Skin epidermis (tissue), 12 donors: ENCODE results near the gene EID3.
"Not testable (repeated sequence)": the region's sequence is repeated elsewhere in the genome, so short reads cannot be mapped to it uniquely, and the experiment has no call there.

Experiments
- H3K27ac ChIP-seq, 21 experiments: fragments of 200-600 bp; sonication (generic) in 11 of 21; one replicate each; pipeline ENCODE4 v1.5.0; 2020; ENCODE audit warnings: mild to moderate bottlenecking in 3 of 21, inconsistent platforms in 2 of 21, moderate library complexity in 2 of 21
- H3K4me3 ChIP-seq, 7 experiments: fragments of 200-600 bp; sonication (generic) in 2 of 7; one replicate each; pipeline ENCODE4 v1.5.0; 2020; ENCODE audit warnings: inconsistent platforms in 2 of 7, mild to moderate bottlenecking in 2 of 7, moderate library complexity in 1 of 7

The EID3 gene

DNA sequence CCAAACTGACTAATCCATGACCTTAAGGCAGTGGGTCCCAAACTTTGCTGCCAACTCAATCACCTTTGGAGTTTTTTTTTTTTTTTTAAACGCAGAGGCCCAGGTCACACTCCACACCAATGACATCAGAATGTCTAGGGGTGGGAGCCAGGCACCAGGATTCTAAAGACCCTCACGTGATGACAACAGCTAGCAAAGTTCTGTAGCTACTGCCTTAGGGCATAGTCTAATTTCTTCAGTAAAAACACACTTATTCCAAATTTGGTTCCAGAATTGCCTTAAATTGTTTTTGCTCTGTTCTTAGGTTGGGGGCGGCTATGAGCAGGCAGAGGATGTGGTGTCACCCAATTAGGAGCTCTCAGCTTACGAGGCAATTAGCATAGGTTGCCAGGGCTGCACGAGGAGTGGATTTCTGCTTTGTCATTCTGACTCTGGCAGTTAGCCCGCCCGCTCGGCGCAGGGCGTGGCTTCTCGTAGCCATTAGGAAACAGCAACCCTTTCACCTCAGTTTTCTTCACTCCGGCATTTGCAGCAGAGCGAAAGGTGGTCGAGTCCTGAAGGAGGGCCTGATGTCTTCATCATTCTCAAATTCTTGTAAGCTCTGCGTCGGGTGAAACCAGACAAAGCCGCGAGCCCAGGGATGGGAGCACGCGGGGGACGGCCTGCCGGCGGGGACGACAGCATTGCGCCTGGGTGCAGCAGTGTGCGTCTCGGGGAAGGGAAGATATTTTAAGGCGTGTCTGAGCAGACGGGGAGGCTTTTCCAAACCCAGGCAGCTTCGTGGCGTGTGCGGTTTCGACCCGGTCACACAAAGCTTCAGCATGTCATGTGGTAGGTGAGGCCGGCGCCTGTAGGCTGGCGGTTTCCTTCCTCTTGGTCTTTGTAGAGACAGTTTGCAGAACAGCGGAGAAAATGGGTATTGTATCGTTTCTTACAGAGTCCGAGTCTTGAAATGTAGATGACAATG lies 16.7 kb upstream of the EID3 start:
- H3K4me3 ChIP-seq = peak overlapping the region; percentile 47 to 62 (median 58)
- H3K27ac ChIP-seq = peak overlapping the region in 20 of 21 experiments; percentile 72 to 96 (median 88)

DNA sequence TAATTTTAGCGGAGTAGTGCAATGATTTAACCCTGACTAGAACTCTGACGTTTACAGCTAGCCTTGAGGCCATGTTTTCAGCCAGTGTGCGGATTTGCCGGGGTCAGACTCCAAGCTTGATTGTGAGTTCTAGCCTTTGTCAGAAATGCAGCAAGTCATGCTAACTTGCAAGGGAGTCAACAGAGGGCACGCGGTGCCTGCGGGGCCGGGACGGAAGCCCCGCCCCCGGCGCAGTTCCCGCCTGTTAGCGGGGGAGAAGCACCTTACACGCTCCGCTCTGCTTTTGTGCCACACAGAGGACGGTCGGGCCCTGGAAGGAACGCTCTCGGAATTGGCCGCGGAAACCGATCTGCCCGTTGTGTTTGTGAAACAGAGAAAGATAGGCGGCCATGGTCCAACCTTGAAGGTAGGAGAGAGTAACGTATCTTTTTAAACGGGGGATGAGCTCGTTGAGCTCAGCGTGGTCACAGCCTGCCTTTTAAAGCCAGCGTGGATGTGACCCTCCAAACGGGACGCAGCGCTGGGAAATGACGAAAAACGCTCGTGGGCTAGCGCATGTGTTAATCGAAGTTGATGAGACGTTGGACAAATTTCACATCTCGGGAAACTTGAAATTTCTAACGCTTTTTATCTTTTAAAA lies 14.8 kb upstream of the EID3 start:
- Histone ChIP-seq H3K4me3 (peak overlapping the region; percentile 47 to 62 (median 58)), H3K27ac (peak overlapping the region in 20 of 21 experiments; percentile 6 to 96 (median 88))

GRCh38 chr12:104290320-104290719 lies 13.2 kb upstream of the EID3 start:
- no peak overlapping the region for H3K27ac ChIP-seq
- H3K4me3 ChIP-seq = peak overlapping the region in 3 of 7 experiments; percentile 51 to 62 (median 58)

- H3K27ac ChIP-seq = no peak overlapping the region
- no peak overlapping the region for H3K4me3 ChIP-seq
Measured at GRCh38 chr12:104290855-104291254, 12.7 kb upstream of the EID3 start.

GRCh38 chr12:104291867-104292524 lies 11.5 kb upstream of the EID3 start:
- Histone ChIP-seq H3K4me3 (no peak overlapping the region), H3K27ac (peak overlapping the region in 2 of 21 experiments; percentile 5 to 39)

DNA sequence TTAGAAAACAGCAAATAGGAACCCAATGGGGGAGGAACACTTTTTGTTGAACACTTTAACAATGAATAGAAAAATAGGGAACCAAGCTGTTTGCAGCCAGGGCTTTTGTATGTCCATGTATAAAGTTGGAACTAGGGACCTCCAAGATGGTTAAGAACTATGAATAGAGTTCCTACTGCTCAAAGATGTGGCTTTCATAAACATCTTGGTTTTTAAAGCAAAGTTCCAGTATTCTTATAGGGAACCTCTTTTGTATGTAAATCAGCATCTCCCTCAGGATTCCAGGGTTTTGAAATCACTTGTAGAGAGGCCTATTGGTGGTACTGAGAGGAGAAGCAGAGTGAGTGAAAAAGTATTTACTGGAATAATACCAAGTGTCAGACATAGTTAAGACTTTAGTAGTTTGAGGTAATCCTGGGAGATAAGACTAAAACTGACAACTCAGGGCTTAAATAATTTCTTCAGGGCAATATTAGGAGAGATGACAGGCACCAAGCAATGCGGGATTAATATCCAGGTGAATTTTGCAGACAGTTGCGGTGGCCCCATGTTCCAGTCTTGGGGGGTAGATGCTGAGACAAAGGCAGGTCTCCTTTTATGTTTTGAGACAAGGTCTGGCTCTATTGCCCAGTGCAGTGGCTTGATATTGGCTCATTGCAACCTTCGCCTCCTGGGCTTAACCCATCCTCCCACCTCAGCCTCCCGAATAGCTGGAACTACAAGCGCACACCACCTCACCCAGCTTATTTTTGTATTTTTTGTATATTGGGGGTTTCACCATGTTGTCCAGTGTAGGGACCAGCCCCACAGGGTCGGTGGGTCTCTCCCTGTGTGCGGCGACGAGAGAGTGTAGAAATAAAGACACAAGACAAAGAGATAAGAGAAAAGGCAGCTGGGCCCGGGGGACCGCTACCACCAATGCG lies 10.4 kb upstream of the EID3 start:
- H3K4me3 ChIP-seq = no peak overlapping the region

DNA sequence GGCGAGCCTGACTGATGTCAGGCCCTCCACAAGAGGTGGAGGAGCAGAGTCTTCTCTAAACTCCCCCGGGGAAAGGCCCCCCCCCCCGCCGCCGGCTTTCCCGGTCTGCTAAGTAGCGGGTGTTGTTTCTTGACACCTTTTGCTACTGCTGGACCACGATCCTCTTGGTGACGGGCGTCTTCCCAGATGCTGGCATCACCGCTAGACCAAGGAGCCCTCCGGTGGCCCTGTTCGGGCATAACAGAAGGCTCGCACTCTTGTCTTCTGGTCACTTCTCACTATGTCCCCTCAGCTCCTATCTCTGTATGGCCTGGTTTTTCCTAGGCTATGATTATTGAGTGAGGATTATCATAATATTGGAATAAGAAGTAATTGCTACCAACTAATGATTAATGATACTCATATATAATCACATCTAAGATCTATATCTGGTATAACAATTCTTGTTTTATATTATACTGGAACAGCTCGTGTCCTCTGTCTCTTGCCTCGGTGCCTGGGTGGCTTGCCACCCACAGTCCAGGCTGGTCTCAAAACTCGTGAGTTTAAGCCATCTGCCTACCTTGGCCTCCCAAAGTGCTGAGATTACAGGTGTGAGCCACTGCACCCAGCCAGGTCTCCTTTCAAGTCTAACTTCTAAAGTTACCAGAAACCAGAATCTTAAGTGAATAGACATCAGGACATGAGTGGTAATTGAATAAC lies 9.2 kb upstream of the EID3 start:
- peak overlapping the region in 4 of 21 experiments; percentile 7 to 54 (median 40) for H3K27ac ChIP-seq

More for the DNA sequence above, 10.4 kb upstream of the EID3 start:
- peak overlapping the region in 1 of 21 experiments; percentile 39 for H3K27ac ChIP-seq

GRCh38 chr12:104294927-104295668 lies 8.4 kb upstream of the EID3 start:
- H3K27ac ChIP-seq = peak overlapping the region in 7 of 21 experiments; percentile 1 to 54 (median 30)

More for the DNA sequence above, 9.2 kb upstream of the EID3 start:
- not testable (repeated sequence) for H3K4me3 ChIP-seq

GRCh38 chr12:104295954-104296353 lies 7.6 kb upstream of the EID3 start:
- Histone ChIP-seq H3K4me3 (no peak overlapping the region), H3K27ac (peak overlapping the region in 3 of 21 experiments; percentile 1 to 44 (median 17))

More at GRCh38 chr12:104294927-104295668, 8.4 kb upstream of the EID3 start:
- H3K4me3 ChIP-seq = no peak overlapping the region

- Histone ChIP-seq H3K27ac (peak overlapping the region in 4 of 21 experiments; percentile 0 to 60 (median 18)), H3K4me3 (no peak overlapping the region)
Measured at GRCh38 chr12:104296718-104297117, 6.8 kb upstream of the EID3 start.

- Histone ChIP-seq H3K4me3 (no peak overlapping the region), H3K27ac (peak overlapping the region in 1 of 21 experiments; percentile 12)
Measured at GRCh38 chr12:104297477-104298113, 5.9 kb upstream of the EID3 start.

GRCh38 chr12:104299842-104300481 lies 3.6 kb upstream of the EID3 start:
- Histone ChIP-seq H3K27ac (peak overlapping the region in 1 of 21 experiments; percentile 41), H3K4me3 (no peak overlapping the region)

- peak overlapping the region in 6 of 7 experiments; percentile 36 to 55 (median 44) for H3K4me3 ChIP-seq
- peak overlapping the region in 18 of 21 experiments; percentile 1 to 85 (median 66) for H3K27ac ChIP-seq
Measured at GRCh38 chr12:104304261-104305009, 896 bp downstream of the EID3 start.

- no peak overlapping the region for H3K27ac ChIP-seq
- no peak overlapping the region for H3K4me3 ChIP-seq
Measured at GRCh38 chr12:104305349-104305748, 1.8 kb downstream of the EID3 start.

DNA sequence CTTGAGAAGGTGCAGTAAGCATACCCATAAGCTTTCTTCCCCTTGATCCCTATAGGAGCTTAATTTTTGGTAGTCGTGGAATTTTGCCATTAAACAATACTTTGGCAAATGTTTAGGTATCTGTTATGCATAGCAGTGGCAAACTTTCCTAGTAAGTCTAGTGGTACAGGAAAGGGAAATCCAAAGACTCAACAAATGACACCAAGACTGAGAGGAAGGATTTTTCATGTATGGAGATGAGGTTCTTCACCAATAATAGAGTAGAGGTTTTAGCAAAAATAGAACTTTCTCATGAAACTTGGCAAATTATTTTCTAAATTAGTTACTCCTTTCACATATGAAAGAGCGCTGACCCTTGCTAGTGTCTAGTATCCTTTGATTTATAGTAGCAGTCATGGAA lies 2.8 kb downstream of the EID3 start:
- Histone ChIP-seq H3K27ac (no peak overlapping the region), H3K4me3 (no peak overlapping the region)
